Measurements from ENCODE around the gene LITAF. TPM values are rescaled to one million over a fixed set of nuclear protein-coding genes. Genes with fewer than 3 reads are reported as not detected.

The LITAF gene
- total RNA-seq, 1 donor from 2014 or later, result 70.9 TPM

DNA sequence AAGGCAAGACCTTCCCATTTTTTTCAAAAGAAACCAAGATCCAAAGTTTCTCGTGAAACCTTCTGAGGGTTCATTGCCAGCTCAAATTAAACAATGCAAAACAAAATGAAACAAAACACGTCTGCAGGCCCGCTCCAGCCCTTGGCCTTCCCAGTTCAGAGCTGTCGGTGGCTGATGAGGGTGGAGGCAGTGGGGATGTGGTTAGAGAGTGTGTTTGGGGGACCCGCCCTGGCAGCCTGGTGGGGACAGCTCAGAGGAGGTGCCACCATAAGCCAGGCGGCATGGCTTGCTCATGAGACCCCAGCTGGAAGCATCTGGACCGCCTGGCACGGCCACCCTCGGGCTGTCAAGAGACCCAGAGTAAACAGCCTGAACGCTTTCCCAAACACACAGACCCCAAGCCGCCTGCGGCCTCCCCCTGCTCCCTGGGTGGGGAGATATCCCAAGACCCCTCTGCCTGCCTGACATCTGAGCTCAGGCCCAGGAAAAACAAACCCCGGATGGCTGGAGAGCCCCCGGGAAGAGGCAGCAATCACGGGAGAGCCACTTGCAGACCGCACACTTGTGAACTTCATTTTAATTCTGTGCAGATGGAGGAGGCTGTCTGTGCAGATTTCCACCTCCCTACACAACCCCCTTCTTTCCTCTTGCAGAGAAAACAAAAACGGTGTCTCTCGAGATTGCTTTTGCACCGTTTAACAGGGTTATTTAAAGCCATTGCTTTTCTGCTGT, 35.4 kb upstream of the LITAF start:
- no peaks in the 10 kb centered on the region for H3K4me1 Mint-ChIP-seq (ENCODE audit: unreplicated experiment)
- H3K27me3 Mint-ChIP-seq (ENCODE audit: unreplicated experiment), result peaks cover 3% of the 10 kb centered on the region
- H3K4me3 Mint-ChIP-seq (ENCODE audit: unreplicated experiment), result no peak overlapping the region
- H3K9me3 Mint-ChIP-seq (ENCODE audit: unreplicated experiment), result no peaks in the 10 kb centered on the region
- TF ChIP-seq, protein P1, sequence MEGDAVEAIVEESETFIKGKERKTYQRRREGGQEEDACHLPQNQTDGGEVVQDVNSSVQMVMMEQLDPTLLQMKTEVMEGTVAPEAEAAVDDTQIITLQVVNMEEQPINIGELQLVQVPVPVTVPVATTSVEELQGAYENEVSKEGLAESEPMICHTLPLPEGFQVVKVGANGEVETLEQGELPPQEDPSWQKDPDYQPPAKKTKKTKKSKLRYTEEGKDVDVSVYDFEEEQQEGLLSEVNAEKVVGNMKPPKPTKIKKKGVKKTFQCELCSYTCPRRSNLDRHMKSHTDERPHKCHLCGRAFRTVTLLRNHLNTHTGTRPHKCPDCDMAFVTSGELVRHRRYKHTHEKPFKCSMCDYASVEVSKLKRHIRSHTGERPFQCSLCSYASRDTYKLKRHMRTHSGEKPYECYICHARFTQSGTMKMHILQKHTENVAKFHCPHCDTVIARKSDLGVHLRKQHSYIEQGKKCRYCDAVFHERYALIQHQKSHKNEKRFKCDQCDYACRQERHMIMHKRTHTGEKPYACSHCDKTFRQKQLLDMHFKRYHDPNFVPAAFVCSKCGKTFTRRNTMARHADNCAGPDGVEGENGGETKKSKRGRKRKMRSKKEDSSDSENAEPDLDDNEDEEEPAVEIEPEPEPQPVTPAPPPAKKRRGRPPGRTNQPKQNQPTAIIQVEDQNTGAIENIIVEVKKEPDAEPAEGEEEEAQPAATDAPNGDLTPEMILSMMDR (IDR thresholded peaks at IDR 0.05; ENCODE audit: unreplicated experiment), result no peak
- no peak for DNase-seq (ENCODE audit: low spot score)
- H3K27ac Mint-ChIP-seq (ENCODE audit: unreplicated experiment), result no peak overlapping the region
- no peaks in the 10 kb centered on the region for H3K36me3 Mint-ChIP-seq (ENCODE audit: low read depth, unreplicated experiment)

DNA sequence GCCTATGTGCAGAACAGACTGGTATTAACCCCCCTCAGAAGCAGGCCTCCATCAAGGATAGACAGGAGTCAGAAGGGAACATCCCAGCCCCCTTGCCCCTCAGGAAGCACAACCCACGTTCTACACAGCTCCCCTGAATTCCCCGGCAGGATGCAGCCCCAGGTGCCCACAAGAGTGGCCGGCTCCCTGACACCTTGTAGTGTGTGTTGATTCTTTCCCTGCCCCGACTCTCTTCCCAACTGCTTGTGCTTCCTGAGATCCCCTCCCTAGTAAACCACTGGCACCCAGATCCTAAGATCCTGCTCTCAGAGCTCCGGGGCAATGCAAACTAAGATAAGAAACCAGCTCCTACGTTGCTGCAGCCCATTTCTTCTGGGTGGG, 34.8 kb upstream of the LITAF start:
- no peak overlapping the region for H3K27ac Mint-ChIP-seq (ENCODE audit: unreplicated experiment)
- TF ChIP-seq, protein P1 (IDR thresholded peaks at IDR 0.05; ENCODE audit: unreplicated experiment), result no peak

DNA sequence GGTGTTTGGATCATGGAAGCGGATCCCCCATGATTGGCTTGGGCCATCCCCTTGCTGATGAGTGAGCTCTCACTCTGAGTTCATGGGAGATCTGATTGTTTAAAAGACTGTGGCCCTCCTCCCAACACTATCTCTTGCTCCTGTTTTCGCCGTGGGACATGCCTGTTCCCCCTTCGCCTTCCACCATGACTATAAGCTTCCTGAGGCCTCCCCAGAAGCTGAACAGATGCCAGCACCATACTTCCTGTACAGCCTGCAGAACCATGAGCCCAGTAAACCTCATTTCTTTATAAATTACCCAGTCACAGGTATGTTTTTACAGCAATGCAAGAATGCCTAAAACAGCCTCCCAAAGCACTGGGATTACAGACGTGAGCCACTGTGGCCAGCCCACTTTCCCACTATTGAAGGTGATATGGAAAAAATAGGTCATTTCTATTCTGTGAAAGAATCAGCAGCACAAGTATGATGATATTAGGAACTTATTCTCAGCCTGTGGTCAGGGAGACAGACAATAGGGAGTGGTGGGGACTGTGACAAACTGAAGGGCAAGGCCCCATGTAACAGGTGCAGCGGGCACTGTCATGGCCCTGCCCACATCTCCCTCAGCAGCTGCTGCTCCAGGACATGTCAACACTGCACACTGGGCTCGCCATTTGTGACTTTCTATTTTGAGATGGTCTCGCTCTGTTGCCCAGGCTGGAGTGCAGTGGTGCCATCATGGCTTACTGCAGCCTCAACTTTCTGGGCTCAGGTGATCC, 33.7 kb upstream of the LITAF start:
- peaks cover 3% of the 10 kb centered on the region for H3K27me3 Mint-ChIP-seq (ENCODE audit: unreplicated experiment)
- no peaks in the 10 kb centered on the region for H3K36me3 Mint-ChIP-seq (ENCODE audit: low read depth, unreplicated experiment)
- DNase-seq (ENCODE audit: low spot score), result no peak
- no peaks in the 10 kb centered on the region for H3K9me3 Mint-ChIP-seq (ENCODE audit: unreplicated experiment)
- TF ChIP-seq, protein P1 (IDR thresholded peaks at IDR 0.05; ENCODE audit: unreplicated experiment), result no peak
- no peaks in the 10 kb centered on the region for H3K4me1 Mint-ChIP-seq (ENCODE audit: unreplicated experiment)
- H3K4me3 Mint-ChIP-seq (ENCODE audit: unreplicated experiment), result peak overlapping the region; percentile 15
- no peak overlapping the region for H3K27ac Mint-ChIP-seq (ENCODE audit: unreplicated experiment)

More for the DNA sequence above, 34.8 kb upstream of the LITAF start:
- no peaks in the 10 kb centered on the region for H3K36me3 Mint-ChIP-seq (ENCODE audit: low read depth, unreplicated experiment)
- no peaks in the 10 kb centered on the region for H3K4me1 Mint-ChIP-seq (ENCODE audit: unreplicated experiment)
- H3K27me3 Mint-ChIP-seq (ENCODE audit: unreplicated experiment), result peaks cover 3% of the 10 kb centered on the region
- no peaks in the 10 kb centered on the region for H3K9me3 Mint-ChIP-seq (ENCODE audit: unreplicated experiment)
- DNase-seq (ENCODE audit: low spot score), result no peak
- H3K4me3 Mint-ChIP-seq (ENCODE audit: unreplicated experiment), result no peak overlapping the region

DNA sequence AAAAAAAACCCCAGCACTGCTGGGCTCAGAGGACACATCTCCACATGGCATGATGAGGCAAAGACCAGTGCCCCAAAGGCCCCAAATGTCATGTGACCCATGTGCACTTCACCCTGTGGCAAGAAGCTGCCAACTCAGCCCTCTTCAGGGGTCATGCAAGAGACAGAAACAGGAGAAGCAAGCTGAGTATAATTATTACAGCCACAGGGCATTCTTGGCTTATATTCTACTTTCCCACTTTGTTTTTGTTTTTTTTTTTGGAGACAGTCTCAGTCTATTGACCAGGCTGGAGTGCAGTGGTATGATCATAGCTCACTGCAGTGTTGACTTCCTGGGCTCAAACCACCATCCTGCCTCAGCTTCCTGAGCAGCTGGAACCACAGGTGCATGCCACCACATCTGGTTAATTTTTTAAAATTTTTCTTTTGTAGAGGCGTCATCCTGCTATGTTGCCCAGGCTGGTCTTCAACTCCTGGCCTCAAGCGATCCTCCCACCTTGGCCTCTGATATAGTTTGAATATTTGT, 32.7 kb upstream of the LITAF start:
- H3K36me3 Mint-ChIP-seq (ENCODE audit: low read depth, unreplicated experiment), result no peaks in the 10 kb centered on the region
- DNase-seq (ENCODE audit: low spot score), result no peak
- no peaks in the 10 kb centered on the region for H3K9me3 Mint-ChIP-seq (ENCODE audit: unreplicated experiment)
- no peaks in the 10 kb centered on the region for H3K4me1 Mint-ChIP-seq (ENCODE audit: unreplicated experiment)
- TF ChIP-seq, protein P1 (IDR thresholded peaks at IDR 0.05; ENCODE audit: unreplicated experiment), result no peak
- H3K27me3 Mint-ChIP-seq (ENCODE audit: unreplicated experiment), result peaks cover 3% of the 10 kb centered on the region
- no peak overlapping the region for H3K27ac Mint-ChIP-seq (ENCODE audit: unreplicated experiment)
- no peak overlapping the region for H3K4me3 Mint-ChIP-seq (ENCODE audit: unreplicated experiment)
